H1 (cell line): ENCODE data around the gene SF3B6. TPM values are rescaled to one million over a fixed set of nuclear protein-coding genes. Genes with fewer than 3 reads are reported as not detected.

Experiments
- CTCF ChIA-PET: fragments of 300-600 bp; sonication (Branson Sonifier 250); formaldehyde crosslinking; loops from one replicate; lab custom pipeline; 2021; ENCODE audit not compliant: partially characterized antibody; lab: Charles Lee
- POLR2A ChIA-PET: fragments of 300-600 bp; sonication (Branson Sonifier 250); formaldehyde crosslinking; loops from one replicate; lab custom pipeline; 2021; ENCODE audit warnings: inconsistent platforms; ENCODE audit not compliant: partially characterized antibody; lab: Charles Lee
- DNase-seq, 2 experiments: peaks; one replicate each; pipeline versions ENCODE4 v3.0.0 to v3.0.0-alpha.2; 2010 to 2022; ENCODE audit warnings: low spot score in 2 of 2, low read depth in 1 of 2, mixed read lengths in 1 of 2
- FAIRE-seq: peaks from 2 replicates; lab custom pipeline; 2011; peaks lifted over from hg19 to GRCh38; lab: Jason Lieb, UNC
- H2AFZ ChIP-seq: 2 replicates; pipeline ENCODE4 v1.8.1; 2012; ENCODE audit warnings: low read length, inconsistent platforms
- H2AK5ac ChIP-seq: 2 replicates; pipeline ENCODE4 v1.6.1; 2013; ENCODE audit warnings: low read depth, low read length
- H2BK120ac ChIP-seq: replicated peaks from 2 replicates; pipeline ENCODE3; 2013; ENCODE audit warnings: low read depth, low read length, inconsistent platforms
- H2BK12ac ChIP-seq: 2 replicates; pipeline ENCODE4 v1.6.1; 2013; ENCODE audit warnings: low read depth, low read length
- H2BK15ac ChIP-seq: 2 replicates; pipeline ENCODE4 v1.6.1; 2013; ENCODE audit warnings: low read length
- H2BK20ac ChIP-seq: 2 replicates; pipeline ENCODE4 v1.6.1; 2013; ENCODE audit warnings: low read length
- H2BK5ac ChIP-seq: 2 replicates; pipeline ENCODE4 v1.6.1; 2013; ENCODE audit warnings: low read depth, low read length
- H3K14ac ChIP-seq: 2 replicates; pipeline ENCODE4 v1.6.1; 2013; ENCODE audit warnings: inconsistent platforms; ENCODE audit not compliant: insufficient read length
- H3K18ac ChIP-seq: 2 replicates; pipeline ENCODE4 v1.6.1; 2013; ENCODE audit warnings: low read length; ENCODE audit errors: extremely low read depth
- H3K23ac ChIP-seq: 2 replicates; pipeline ENCODE4 v1.6.1; 2013; ENCODE audit warnings: inconsistent platforms; ENCODE audit not compliant: insufficient read length
- H3K23me2 ChIP-seq: 2 replicates; pipeline ENCODE4 v1.6.1; 2013; ENCODE audit warnings: low read depth, low read length
- H3K27ac ChIP-seq: 2 replicates; pipeline ENCODE4 v1.6.1; 2011; ENCODE audit warnings: low read depth, low read length, inconsistent platforms
- H3K27me3 ChIP-seq, 4 experiments: replicated peaks in 1 of 4; 1 replicate in 1 of 4; 2 replicates in 3 of 4; pipeline versions ENCODE4 v1.6.1 to v1.8.1; 2011 to 2013; ENCODE audit warnings: low read length in 3 of 4, mild to moderate bottlenecking in 3 of 4, inconsistent platforms in 2 of 4, mixed read lengths in 2 of 4, moderate library complexity in 1 of 4; ENCODE audit not compliant: control insufficient read depth in 3 of 4, insufficient read depth in 3 of 4; ENCODE audit errors: extremely low read depth in 1 of 4
- H3K36me3 ChIP-seq, 4 experiments: 2 replicates each; pipeline versions ENCODE4 v1.6.1 to v1.8.1; 2011 to 2013; ENCODE audit warnings: mild to moderate bottlenecking in 4 of 4, low read length in 3 of 4, moderate library complexity in 2 of 4, control low read depth in 1 of 4, inconsistent platforms in 1 of 4; ENCODE audit not compliant: insufficient read depth in 4 of 4, control insufficient read depth in 2 of 4
- H3K4ac ChIP-seq: replicated peaks from 2 replicates; pipeline ENCODE3; 2013; ENCODE audit warnings: low read length, low read depth, mixed read lengths, inconsistent platforms; ENCODE audit not compliant: insufficient read length
- H3K4me1 ChIP-seq, 4 experiments: replicated peaks in 1 of 4; 1 replicate in 1 of 4; 2 replicates in 3 of 4; pipeline versions ENCODE4 v1.6.1 to v1.8.1; 2011 to 2013; ENCODE audit warnings: low read length in 3 of 4, inconsistent platforms in 2 of 4, mixed read lengths in 1 of 4; ENCODE audit not compliant: insufficient read depth in 4 of 4, control insufficient read depth in 3 of 4
- H3K4me2 ChIP-seq, 2 experiments: 2 replicates each; pipeline versions ENCODE4 v1.6.1 to v1.8.1; 2011 to 2013; ENCODE audit warnings: low read depth in 2 of 2, low read length in 2 of 2, control low read depth in 1 of 2, inconsistent platforms in 1 of 2, mild to moderate bottlenecking in 1 of 2; ENCODE audit not compliant: insufficient read depth in 1 of 2
- H3K4me3 ChIP-seq, 4 experiments: fragments of 200-600, 300-600 bp in 1 of 4; sonication (generic), shearing (Covaris generic), sonication (Bioruptor Twin) in 1 of 4; 2 replicates each; pipeline versions ENCODE4 v1.5.1 to v1.8.1; 2011 to 2016; ENCODE audit warnings: low read length in 4 of 4, low read depth in 3 of 4, control low read depth in 2 of 4, inconsistent platforms in 2 of 4, mild to moderate bottlenecking in 2 of 4, mixed read lengths in 1 of 4, moderate library complexity in 1 of 4; ENCODE audit not compliant: insufficient read depth in 2 of 4; ENCODE audit errors: extremely low read depth in 1 of 4
- H3K56ac ChIP-seq: replicated peaks from 2 replicates; pipeline ENCODE3; 2013; ENCODE audit warnings: low read depth, mild to moderate bottlenecking, mixed read lengths, low read length, inconsistent platforms; ENCODE audit not compliant: insufficient read length
- H3K79me1 ChIP-seq: 2 replicates; pipeline ENCODE4 v1.6.1; 2013; ENCODE audit warnings: low read depth, low read length, control low read depth
- H3K79me2 ChIP-seq, 2 experiments: 2 replicates each; pipeline versions ENCODE4 v1.6.1 to v1.8.1; 2012 to 2013; ENCODE audit warnings: low read length in 2 of 2, mild to moderate bottlenecking in 2 of 2, inconsistent platforms in 1 of 2; ENCODE audit not compliant: insufficient read depth in 2 of 2, control insufficient read depth in 1 of 2
- H3K9ac ChIP-seq, 4 experiments: replicated peaks in 1 of 4; 1 replicate in 1 of 4; 2 replicates in 3 of 4; pipeline versions ENCODE4 v1.6.1 to v1.8.1; 2011 to 2013; ENCODE audit warnings: low read depth in 3 of 4, low read length in 3 of 4, control low read depth in 2 of 4, mild to moderate bottlenecking in 2 of 4, moderate library complexity in 2 of 4, inconsistent platforms in 1 of 4; ENCODE audit errors: extremely low read depth in 1 of 4
- H3K9me3 ChIP-seq, 2 experiments: 2 replicates each; pipeline versions ENCODE4 v1.6.1 to v1.8.1; 2012 to 2013; ENCODE audit warnings: mild to moderate bottlenecking in 2 of 2, moderate library complexity in 2 of 2, control low read depth in 1 of 2, inconsistent platforms in 1 of 2, low read depth in 1 of 2, low read length in 1 of 2, mixed read lengths in 1 of 2; ENCODE audit not compliant: insufficient read depth in 2 of 2
- H4K20me1 ChIP-seq, 2 experiments: replicated peaks in 1 of 2; 2 replicates each; pipeline versions ENCODE3 to v1.8.1; 2011 to 2013; ENCODE audit warnings: inconsistent platforms in 2 of 2, low read length in 2 of 2, mild to moderate bottlenecking in 1 of 2; ENCODE audit not compliant: insufficient read depth in 2 of 2, control insufficient read depth in 1 of 2
- H4K5ac ChIP-seq: 2 replicates; pipeline ENCODE4 v1.6.1; 2013; ENCODE audit warnings: low read length, low read depth, mixed read lengths, inconsistent platforms; ENCODE audit not compliant: insufficient read length
- H4K8ac ChIP-seq: 2 replicates; pipeline ENCODE4 v1.8.0; 2013; ENCODE audit warnings: mild to moderate bottlenecking, moderate library complexity, low read length, inconsistent platforms; ENCODE audit not compliant: insufficient read depth; ENCODE audit errors: extremely low read depth
- H4K91ac ChIP-seq: replicated peaks from 2 replicates; pipeline ENCODE3; 2013; ENCODE audit warnings: low read length, mixed read lengths, inconsistent platforms; ENCODE audit not compliant: insufficient read length
- EZH2 ChIP-seq: fragments of 200-600 bp; sonication (generic); IDR thresholded peaks from 2 replicates; pipeline ENCODE4 v1.7.1; 2012; ENCODE audit warnings: low read depth, mild to moderate bottlenecking, moderate library complexity, low read length, inconsistent platforms; ENCODE audit not compliant: severe bottlenecking
- GABPA ChIP-seq: IDR thresholded peaks from 2 replicates; pipeline ENCODE4 v1.6.1; 2011; ENCODE audit warnings: mild to moderate bottlenecking, low read length, moderate library complexity, borderline replicate concordance; ENCODE audit not compliant: insufficient read depth
- HDAC6 ChIP-seq: IDR thresholded peaks from one replicate; pipeline ENCODE4 v1.7.1; 2012; ENCODE audit warnings: low read depth, mild to moderate bottlenecking, inconsistent platforms, low read length, moderate library complexity
- POLR2A ChIP-seq, 2 experiments: IDR thresholded peaks; 1 replicate in 1 of 2; 2 replicates in 1 of 2; pipeline ENCODE4 v1.6.1; 2011; ENCODE audit warnings: low read depth in 2 of 2, low read length in 2 of 2, mild to moderate bottlenecking in 2 of 2; ENCODE audit errors: control extremely low read depth in 1 of 2
- POLR2AphosphoS5 ChIP-seq: IDR thresholded peaks from 2 replicates; pipeline ENCODE4 v1.6.1; 2011; ENCODE audit warnings: low read depth, low read length
- whole genome bisulfite sequencing, 2 experiments: shearing (Covaris generic) in 1 of 2; methylation state at CpG; one replicate each; pipeline versions ENCODE4 v1.1.6 to v1.1.7; 2013 to 2015; ENCODE audit warnings: low lambda C conversion rate in 2 of 2, mixed read lengths in 2 of 2, inconsistent platforms in 1 of 2, low coverage in 1 of 2, missing lambda C conversion rate in 1 of 2; ENCODE audit not compliant: insufficient replicate concordance in 2 of 2, insufficient coverage in 1 of 2, insufficient read length in 1 of 2; ENCODE audit errors: extremely low coverage in 1 of 2, missing lambda C conversion rate in 1 of 2; 5-methylcytosine and 5-hydroxymethylcytosine counted together
- polyA plus RNA-seq, 7 experiments: library from polyadenylated mRNA; depleted of rRNA in 3 of 7; stranded (reverse) in 5 of 7; unstranded in 2 of 7; fragments of >200 nt in 5 of 7; fragments of 200-250 nt in 2 of 7; gene quantifications; 1 replicate in 5 of 7; 2 replicates in 1 of 7; 4 replicates in 1 of 7; pipeline versions ENCODE4 v1.2.1 to v1.2.3, GENCODE V29; 2011 to 2013; ENCODE audit warnings: missing spikeins in 2 of 7, mixed read lengths in 2 of 7
- total RNA-seq: library from RNA; stranded (reverse); fragmentation: NEBNext Ultra II Directional; extraction: Animal tissue kit (Norgen Biotek cat#: 25700); gene quantifications from 2 replicates; pipeline ENCODE4 v1.2.1, GENCODE V29; 2021

The SF3B6 gene
- total and polyA plus RNA-seq, 2 of the 8 experiments (the other 6 are each of a cell fraction or from before 2014, with no cell fraction given) = 126 to 155 TPM

GRCh38 chr2:24051833-24052232 lies 24.3 kb downstream of the SF3B6 start:
- H4K20me1 ChIP-seq = peaks cover 2 to 4% of the 10 kb centered on the region in 2 experiments
- H4K5ac ChIP-seq = no peak overlapping the region
- no peak overlapping the region for H2BK12ac ChIP-seq
- no peak for TF ChIP-seq GABPA
- no peak for TF ChIP-seq EZH2
- TF ChIP-seq POLR2A (IDR thresholded peaks at IDR 0.05; ENCODE audit: control extremely low read depth in 1 of 2, low read depth in 2 of 2, low read length in 2 of 2) = no peak
- no peak for TF ChIP-seq POLR2AphosphoS5
- no peak for TF ChIP-seq HDAC6
- TF ChIP-seq, all 59 proteins: peak for 0
- no peak overlapping the region for H3K4me2 ChIP-seq
- H3K23me2 ChIP-seq = peaks cover 4% of the 10 kb centered on the region; the same call in 1 of the 2 replicates
- no peak overlapping the region for H3K18ac ChIP-seq
- H4K8ac ChIP-seq = no peak overlapping the region
- WGBS, 2 experiments = 91% methylated on average over 8 of the region's 8 CpGs; no CpG with 5 or more reads in 1 of the 2 experiments
- H2AK5ac ChIP-seq = no peak overlapping the region
- H3K27ac ChIP-seq = no peak overlapping the region
- peaks cover 0 to 8% (median 0%) of the 10 kb centered on the region in 4 experiments; a peak in 1 of 8 replicates for H3K36me3 ChIP-seq
- H2BK120ac ChIP-seq = no peak overlapping the region
- H2BK20ac ChIP-seq = no peak overlapping the region
- no peak overlapping the region for H4K91ac ChIP-seq
- H3K27me3 ChIP-seq = no peaks in the 10 kb centered on the region
- H3K4me1 ChIP-seq = peaks cover 4 to 12% (median 5%) of the 10 kb centered on the region in 4 experiments; a peak in 5 of 7 replicates
- H3K79me1 ChIP-seq = no peaks in the 10 kb centered on the region
- FAIRE-seq = no peak
- no peak for DNase-seq
- no peaks in the 10 kb centered on the region for H3K9me3 ChIP-seq
- no peak overlapping the region for H3K23ac ChIP-seq
- H2BK15ac ChIP-seq = no peak overlapping the region
- no peak overlapping the region for H2BK5ac ChIP-seq
- no peak overlapping the region for H3K9ac ChIP-seq
- POLR2A ChIA-PET = interaction anchor here (0.7 to 2.0 kb wide), 6 partner anchors 15 to 42 kb away, joined by 3 to 9 read pairs (median 4); partner anchors contain the start of genes MFSD2B and SF3B6
- CTCF ChIA-PET = interaction anchor here (1.2 to 3.9 kb wide), 3 partner anchors 9 to 25 kb away, joined by 5 to 27 read pairs (median 7); no protein-coding TSS in a partner anchor
- no peak overlapping the region for H2AFZ ChIP-seq
- peaks cover 0 to 7% of the 10 kb centered on the region in 2 experiments; a peak in 2 of 4 replicates for H3K79me2 ChIP-seq
- H3K56ac ChIP-seq = no peak overlapping the region
- no peak overlapping the region for H3K14ac ChIP-seq
- no peak overlapping the region for H3K4me3 ChIP-seq
- no peak overlapping the region for H3K4ac ChIP-seq
